ENCODE results near the gene PROX2. TPM values are rescaled to one million over a fixed set of nuclear protein-coding genes. Genes with fewer than 3 reads are reported as not detected.

PROX2 gene
- total RNA-seq, 4 donors from 2014 or later: not detected

DNA sequence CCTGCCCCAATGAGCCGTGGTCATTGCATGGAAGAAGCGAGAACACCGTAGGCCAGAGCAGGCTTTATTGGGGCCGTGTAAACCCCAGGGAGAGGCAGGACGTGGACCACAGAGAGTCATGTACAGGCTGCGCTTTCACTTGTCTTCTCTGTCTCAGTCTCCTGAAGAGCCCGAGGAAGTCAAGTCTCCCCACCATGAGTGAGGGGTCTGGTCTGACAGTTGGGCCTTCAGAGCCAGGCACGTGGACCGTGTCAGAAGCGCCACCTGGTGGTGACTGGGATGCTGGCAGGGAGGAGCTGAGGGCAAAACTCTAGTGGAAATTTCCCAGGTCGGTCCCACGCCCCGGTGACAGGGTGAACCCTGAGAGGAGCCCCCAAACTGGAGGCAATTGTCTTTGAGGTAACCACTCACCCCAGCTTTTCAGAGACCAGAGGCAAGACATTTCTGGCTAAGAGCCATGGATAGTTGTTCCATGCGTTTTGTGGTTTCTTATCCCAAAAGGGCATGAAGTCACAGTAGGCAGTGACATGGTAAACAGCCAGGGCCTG, 29.7 kb upstream of the PROX2 start:
- peaks cover 19 to 30% of the 10 kb centered on the region in 2 donors for H3K4me1 ChIP-seq
- H3K9me3 ChIP-seq: no peaks in the 10 kb centered on the region
- peaks cover under 1 to 30% of the 10 kb centered on the region in 2 donors for H3K36me3 ChIP-seq
- in situ Hi-C loops (cut with MboI; ENCODE audit: low sequenced_read_pairs in 4 of 4): no loop called here
- H3K27ac ChIP-seq: peak overlapping the region in 1 of 4 donors; percentile 29
- H3K4me3 ChIP-seq: no peak overlapping the region
- no peaks in the 10 kb centered on the region for H3K27me3 ChIP-seq
- TF ChIP-seq, protein P1, sequence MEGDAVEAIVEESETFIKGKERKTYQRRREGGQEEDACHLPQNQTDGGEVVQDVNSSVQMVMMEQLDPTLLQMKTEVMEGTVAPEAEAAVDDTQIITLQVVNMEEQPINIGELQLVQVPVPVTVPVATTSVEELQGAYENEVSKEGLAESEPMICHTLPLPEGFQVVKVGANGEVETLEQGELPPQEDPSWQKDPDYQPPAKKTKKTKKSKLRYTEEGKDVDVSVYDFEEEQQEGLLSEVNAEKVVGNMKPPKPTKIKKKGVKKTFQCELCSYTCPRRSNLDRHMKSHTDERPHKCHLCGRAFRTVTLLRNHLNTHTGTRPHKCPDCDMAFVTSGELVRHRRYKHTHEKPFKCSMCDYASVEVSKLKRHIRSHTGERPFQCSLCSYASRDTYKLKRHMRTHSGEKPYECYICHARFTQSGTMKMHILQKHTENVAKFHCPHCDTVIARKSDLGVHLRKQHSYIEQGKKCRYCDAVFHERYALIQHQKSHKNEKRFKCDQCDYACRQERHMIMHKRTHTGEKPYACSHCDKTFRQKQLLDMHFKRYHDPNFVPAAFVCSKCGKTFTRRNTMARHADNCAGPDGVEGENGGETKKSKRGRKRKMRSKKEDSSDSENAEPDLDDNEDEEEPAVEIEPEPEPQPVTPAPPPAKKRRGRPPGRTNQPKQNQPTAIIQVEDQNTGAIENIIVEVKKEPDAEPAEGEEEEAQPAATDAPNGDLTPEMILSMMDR (IDR thresholded peaks at IDR 0.05 in 4 of 5, conservative IDR thresholded peaks at IDR 0.05 in 1 of 5): peak; percentile 89 to 96 (median 91)
- TF ChIP-seq POLR2A (IDR thresholded peaks at IDR 0.05): no peak
- intact Hi-C loops (cut with DNase I; ENCODE audit: low total_unique reads): loop anchor here (1.0 kb wide), 1 partner anchor 44 kb away; no protein-coding TSS in a partner anchor
- DNase-seq (peak; percentile 39 to 59), ATAC-seq (peak; percentile 34 to 47)

DNA sequence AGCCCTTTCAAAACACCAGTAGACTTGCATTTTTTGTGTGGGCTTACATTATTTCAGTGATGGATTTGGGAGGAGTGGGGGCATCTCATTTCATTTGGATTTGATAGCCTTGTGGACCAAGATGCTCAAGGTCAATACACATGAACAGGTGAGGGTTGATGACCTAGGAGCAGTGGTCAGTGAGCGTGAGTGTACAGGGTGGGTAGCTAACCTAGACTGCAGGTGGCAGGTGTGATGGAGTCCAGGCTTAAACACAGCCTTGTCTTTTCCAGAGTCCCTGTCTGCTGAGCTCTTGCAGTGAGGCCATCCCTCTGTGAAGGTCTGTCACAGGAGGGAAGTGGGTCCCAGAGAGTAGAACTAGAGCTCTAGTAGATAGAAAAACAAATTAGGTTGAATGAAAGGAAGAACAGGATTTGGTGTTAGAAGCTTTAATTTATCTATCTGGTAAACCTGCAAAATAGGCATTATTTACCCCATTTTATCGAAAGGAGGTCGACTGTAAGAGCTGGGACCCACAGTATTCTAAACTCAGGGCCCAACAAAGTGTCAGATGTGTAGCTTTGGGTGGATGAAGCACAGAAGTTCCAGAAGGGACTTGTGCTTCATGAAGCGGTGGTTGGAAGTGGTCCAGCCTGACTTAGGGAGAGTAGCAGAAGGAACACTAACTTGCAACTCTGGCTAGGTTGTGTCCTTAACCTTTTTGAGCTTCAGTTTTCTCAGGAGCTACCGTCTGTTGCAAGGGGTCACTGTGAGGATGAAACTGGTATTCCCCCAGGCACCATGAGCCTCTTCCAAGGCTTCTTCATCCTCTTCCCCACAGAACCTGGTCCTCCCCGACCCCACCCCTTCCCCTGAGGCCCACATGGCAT, 28.9 kb upstream of the PROX2 start:
- Histone ChIP-seq H3K4me1 (peaks cover 19 to 30% of the 10 kb centered on the region in 2 donors), H3K4me3 (no peak overlapping the region), H3K27me3 (no peaks in the 10 kb centered on the region), H3K27ac (peak overlapping the region in 1 of 4 donors; percentile 29), H3K36me3 (peaks cover 4 to 38% of the 10 kb centered on the region in 2 donors), H3K9me3 (no peaks in the 10 kb centered on the region)
- DNase-seq (no peak), ATAC-seq (no peak)
- intact Hi-C loops (cut with DNase I; ENCODE audit: low total_unique reads) (loop anchor here (1.0 kb wide), 1 partner anchor 44 kb away; no protein-coding TSS in a partner anchor), in situ Hi-C loops (cut with MboI; ENCODE audit: low sequenced_read_pairs in 4 of 4) (loop anchor here in 1 of 4 donors (5.0 kb wide), 1 partner anchor 43 kb away; no protein-coding TSS in a partner anchor)
- no peak for TF ChIP-seq POLR2A (IDR thresholded peaks at IDR 0.05)
- TF ChIP-seq, protein P1 (IDR thresholded peaks at IDR 0.05 in 4 of 5, conservative IDR thresholded peaks at IDR 0.05 in 1 of 5): no peak

DNA sequence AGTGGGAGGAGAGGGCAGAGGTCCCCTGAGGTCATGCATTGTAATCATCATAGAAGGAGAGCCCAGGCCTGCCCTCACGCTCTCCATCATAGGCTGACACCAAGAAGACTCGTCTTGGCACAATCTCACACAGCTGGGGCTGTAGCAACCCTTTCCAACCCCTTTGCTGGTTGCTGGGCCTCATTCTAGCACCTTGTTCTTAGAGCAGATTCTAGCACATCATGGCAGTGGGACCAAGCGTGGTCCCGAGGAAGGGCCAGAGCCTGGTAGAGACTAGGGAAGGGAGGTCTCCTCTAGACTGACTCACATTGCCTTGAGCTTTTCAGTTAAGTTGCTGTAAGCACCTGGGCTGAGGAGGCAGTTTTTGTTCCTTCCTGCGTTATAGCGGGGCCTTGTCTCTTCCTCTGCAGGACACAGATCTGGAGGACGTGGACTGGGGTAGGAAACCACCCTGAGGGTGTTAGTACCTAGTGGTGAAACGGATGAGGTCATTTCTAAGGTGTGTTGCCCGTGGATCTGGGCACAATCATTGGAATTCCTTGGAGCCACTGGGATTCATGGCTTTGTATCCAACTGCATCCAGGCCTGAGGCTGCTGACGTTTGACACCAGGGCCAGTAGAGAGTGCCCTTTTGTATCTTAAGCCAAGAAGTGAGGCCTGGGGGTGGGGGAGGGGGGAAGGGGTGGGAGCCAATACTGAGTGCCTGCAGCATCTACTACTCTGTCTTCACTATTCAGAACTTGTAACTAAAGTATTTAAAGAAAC, 27.2 kb upstream of the PROX2 start:
- Histone ChIP-seq H3K4me3 (no peak overlapping the region), H3K9me3 (no peaks in the 10 kb centered on the region), H3K4me1 (peaks cover 18 to 26% of the 10 kb centered on the region in 2 donors), H3K27ac (no peak overlapping the region), H3K36me3 (peaks cover 11 to 55% of the 10 kb centered on the region in 2 donors), H3K27me3 (no peaks in the 10 kb centered on the region)
- ATAC-seq: no peak
- intact Hi-C loops (cut with DNase I; ENCODE audit: low total_unique reads) (no loop called here), in situ Hi-C loops (cut with MboI; ENCODE audit: low sequenced_read_pairs in 4 of 4) (loop anchor here in 1 of 4 donors (5.0 kb wide), 1 partner anchor 41 kb away; no protein-coding TSS in a partner anchor)
- TF ChIP-seq, protein P1 (IDR thresholded peaks at IDR 0.05 in 4 of 5, conservative IDR thresholded peaks at IDR 0.05 in 1 of 5): no peak
- TF ChIP-seq POLR2A (IDR thresholded peaks at IDR 0.05): no peak
- no peak for DNase-seq

DNA sequence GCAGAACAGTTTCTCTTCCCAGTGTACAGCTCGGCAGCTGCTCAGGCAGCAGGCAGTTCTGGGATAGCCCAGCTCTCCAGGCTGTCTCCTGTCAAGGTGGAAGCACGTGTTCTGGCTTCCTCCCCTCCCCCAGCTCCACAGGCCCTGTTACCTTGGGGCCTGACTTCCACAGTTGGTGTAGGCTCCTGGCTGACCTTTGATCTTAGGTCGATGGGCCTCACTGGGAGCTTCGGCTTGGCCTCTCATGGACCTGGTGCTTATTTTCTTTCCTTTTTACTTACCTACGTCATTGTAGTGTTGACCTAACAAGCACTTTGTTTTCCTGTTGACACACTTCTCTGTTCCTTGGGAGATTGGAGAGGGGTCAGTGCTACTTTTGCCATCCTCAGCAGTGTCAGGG, 22.7 kb upstream of the PROX2 start:
- H3K27ac ChIP-seq: no peak overlapping the region
- H3K36me3 ChIP-seq: peaks cover 11 to 95% of the 10 kb centered on the region in 2 donors
- DNase-seq (no peak), ATAC-seq (no peak)
- H3K27me3 ChIP-seq: no peaks in the 10 kb centered on the region
- no peaks in the 10 kb centered on the region for H3K4me1 ChIP-seq
- TF ChIP-seq, protein P1 (IDR thresholded peaks at IDR 0.05 in 4 of 5, conservative IDR thresholded peaks at IDR 0.05 in 1 of 5): no peak
- intact Hi-C loops (cut with DNase I; ENCODE audit: low total_unique reads): no loop called here
- H3K9me3 ChIP-seq: no peaks in the 10 kb centered on the region
- in situ Hi-C loops (cut with MboI; ENCODE audit: low sequenced_read_pairs in 4 of 4): loop anchor here in 1 of 4 donors (5.0 kb wide), 1 partner anchor 36 kb away; no protein-coding TSS in a partner anchor
- H3K4me3 ChIP-seq: no peak overlapping the region
